Stimulated activated CD8-positive, alpha-beta memory T cell treated with anti-CD3 and anti-CD28 coated beads, Interleukin-7, amount 100 ng/mL, for 1 hour (primary cell): ENCODE data around the gene MILR1.
"Not testable (repeated sequence)": the region's sequence is repeated elsewhere in the genome, so short reads cannot be mapped to it uniquely, and the experiment has no call there.

Source experiments
- DNase-seq, 2 donors: peaks; one replicate each; pipeline ENCODE4 v3.0.0-alpha.2; 2020; ENCODE audit warnings: low read depth in 2 of 2

The MILR1 gene

GRCh38 chr17:64448665-64449512 is at the start of gene MILR1:
MILR1 (plus strand) TSS chr17:64449115; CDS start chr17:64449169, 54 bp downstream.
- no peak for DNase-seq

GRCh38 chr17:64399767-64400156 is 49.2 kb upstream of the MILR1 start:
- no peak for DNase-seq

- DNase-seq, result no peak
Measured at GRCh38 chr17:64400642-64401041, 48.3 kb upstream of the MILR1 start.

GRCh38 chr17:64401244-64401860 is 47.6 kb upstream of the MILR1 start:
- no peak for DNase-seq

GRCh38 chr17:64401941-64402340 is 47.0 kb upstream of the MILR1 start:
- no peak for DNase-seq

GRCh38 chr17:64402469-64402868 is 46.4 kb upstream of the MILR1 start:
- no peak for DNase-seq

- no peak for DNase-seq
Measured at GRCh38 chr17:64403881-64404460, 44.9 kb upstream of the MILR1 start.

GRCh38 chr17:64406321-64407200 is 42.4 kb upstream of the MILR1 start:
- DNase-seq, result no peak

GRCh38 chr17:64410750-64411490 is 38.0 kb upstream of the MILR1 start:
- DNase-seq, result no peak

- no peak for DNase-seq
Measured at GRCh38 chr17:64411999-64412771, 36.7 kb upstream of the MILR1 start.

GRCh38 chr17:64412944-64413381 is 36.0 kb upstream of the MILR1 start:
- DNase-seq, result no peak

GRCh38 chr17:64413513-64413912 is 35.4 kb upstream of the MILR1 start:
- DNase-seq, result no peak

GRCh38 chr17:64418506-64419339 is 30.2 kb upstream of the MILR1 start:
- DNase-seq, result no peak

- DNase-seq, result no peak
Measured at GRCh38 chr17:64420143-64420670, 28.7 kb upstream of the MILR1 start.

GRCh38 chr17:64422121-64422520 is 26.8 kb upstream of the MILR1 start:
- DNase-seq, result not testable (repeated sequence)

- DNase-seq, result no peak
Measured at GRCh38 chr17:64423881-64424280, 25.0 kb upstream of the MILR1 start.

- DNase-seq, result no peak
Measured at GRCh38 chr17:64424324-64424849, 24.5 kb upstream of the MILR1 start.

- DNase-seq, result no peak
Measured at GRCh38 chr17:64425191-64425590, 23.7 kb upstream of the MILR1 start.

- no peak for DNase-seq
Measured at GRCh38 chr17:64426596-64426995, 22.3 kb upstream of the MILR1 start.
